IMR-90 (cell line): ENCODE data around the gene INMT.

Experiments used
- NFE2L2 ChIP-seq: fragments of 150-350 bp; IDR thresholded peaks from 2 replicates; pipeline ENCODE4 v1.6.1; 2016; ENCODE audit warnings: low read depth, mild to moderate bottlenecking, low read length
- RCOR1 ChIP-seq: IDR thresholded peaks from 2 replicates; pipeline ENCODE4 v1.6.1; 2012; ENCODE audit warnings: mild to moderate bottlenecking, low read length, improper control_type of control experiment; ENCODE audit not compliant: insufficient replicate concordance
- SMC3 ChIP-seq: fragments of 150-350 bp; IDR thresholded peaks from 2 replicates; pipeline ENCODE4 v1.6.1; 2016; ENCODE audit warnings: low read depth, mild to moderate bottlenecking, antibody characterized with exemption, low read length, moderate library complexity
- TF ChIP-seq, protein P1 (sequence below): conservative IDR thresholded peaks from 2 replicates; pipeline ENCODE4 v1.5.1; 2012; ENCODE audit warnings: mild to moderate bottlenecking, low read depth, low read length, improper control_type of control experiment

DNA sequence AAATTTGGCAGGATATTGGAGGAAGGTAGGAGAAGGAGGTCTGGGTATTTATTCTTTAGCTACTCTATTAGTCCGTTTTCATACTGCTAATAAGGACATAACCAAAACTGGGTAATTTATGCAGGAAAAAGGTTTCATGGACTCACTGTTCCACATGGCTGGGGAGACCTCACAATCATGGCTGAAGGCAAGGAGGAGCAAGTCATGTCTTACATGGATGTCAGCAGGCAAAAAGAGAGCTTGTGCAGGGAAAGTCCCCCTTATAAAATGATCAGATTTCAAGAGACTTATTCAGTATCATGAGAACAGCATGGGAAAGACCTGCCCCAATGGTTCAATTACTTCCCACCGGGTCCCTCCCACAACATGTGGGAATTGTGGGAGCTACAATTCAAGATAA is 1.9 kb upstream of the INMT start:
- TF ChIP-seq, protein P1, sequence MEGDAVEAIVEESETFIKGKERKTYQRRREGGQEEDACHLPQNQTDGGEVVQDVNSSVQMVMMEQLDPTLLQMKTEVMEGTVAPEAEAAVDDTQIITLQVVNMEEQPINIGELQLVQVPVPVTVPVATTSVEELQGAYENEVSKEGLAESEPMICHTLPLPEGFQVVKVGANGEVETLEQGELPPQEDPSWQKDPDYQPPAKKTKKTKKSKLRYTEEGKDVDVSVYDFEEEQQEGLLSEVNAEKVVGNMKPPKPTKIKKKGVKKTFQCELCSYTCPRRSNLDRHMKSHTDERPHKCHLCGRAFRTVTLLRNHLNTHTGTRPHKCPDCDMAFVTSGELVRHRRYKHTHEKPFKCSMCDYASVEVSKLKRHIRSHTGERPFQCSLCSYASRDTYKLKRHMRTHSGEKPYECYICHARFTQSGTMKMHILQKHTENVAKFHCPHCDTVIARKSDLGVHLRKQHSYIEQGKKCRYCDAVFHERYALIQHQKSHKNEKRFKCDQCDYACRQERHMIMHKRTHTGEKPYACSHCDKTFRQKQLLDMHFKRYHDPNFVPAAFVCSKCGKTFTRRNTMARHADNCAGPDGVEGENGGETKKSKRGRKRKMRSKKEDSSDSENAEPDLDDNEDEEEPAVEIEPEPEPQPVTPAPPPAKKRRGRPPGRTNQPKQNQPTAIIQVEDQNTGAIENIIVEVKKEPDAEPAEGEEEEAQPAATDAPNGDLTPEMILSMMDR = no peak
- TF ChIP-seq SMC3 (no peak), NFE2L2 (no peak), RCOR1 (no peak)
